Measurements from ENCODE around the gene CTIF.

The CTIF gene

GRCh38 chr18:48667276-48668254, 128.7 kb downstream of the CTIF start:
- no peak for DNase-seq (ENCODE audit: low spot score)

- no peak for DNase-seq (ENCODE audit: low spot score)
Observed at GRCh38 chr18:48668466-48669179, 129.8 kb downstream of the CTIF start.

- DNase-seq (ENCODE audit: low spot score): no peak
Observed at GRCh38 chr18:48669180-48669675, 130.4 kb downstream of the CTIF start.

- no peak for DNase-seq (ENCODE audit: low spot score)
Observed at GRCh38 chr18:48669991-48670750, 131.3 kb downstream of the CTIF start.

GRCh38 chr18:48670751-48671560, 132.1 kb downstream of the CTIF start:
- no peak for DNase-seq (ENCODE audit: low spot score)

GRCh38 chr18:48671561-48671945, 132.7 kb downstream of the CTIF start:
- DNase-seq (ENCODE audit: low spot score): no peak

- no peak for DNase-seq (ENCODE audit: low spot score)
Observed at GRCh38 chr18:48672671-48673340, 134.0 kb downstream of the CTIF start.

GRCh38 chr18:48673456-48673852, 134.6 kb downstream of the CTIF start:
- DNase-seq (ENCODE audit: low spot score): no peak

GRCh38 chr18:48673853-48674721, 135.3 kb downstream of the CTIF start:
- DNase-seq (ENCODE audit: low spot score): no peak

GRCh38 chr18:48674758-48675351, 136.0 kb downstream of the CTIF start:
- no peak for DNase-seq (ENCODE audit: low spot score)

GRCh38 chr18:48675352-48675761, 136.5 kb downstream of the CTIF start:
- DNase-seq (ENCODE audit: low spot score): peak; percentile 86

- no peak for DNase-seq (ENCODE audit: low spot score)
Observed at GRCh38 chr18:48675912-48676311, 137.1 kb downstream of the CTIF start.

GRCh38 chr18:48676346-48676745, 137.5 kb downstream of the CTIF start:
- no peak for DNase-seq (ENCODE audit: low spot score)

- DNase-seq (ENCODE audit: low spot score): peak; percentile 66
Observed at GRCh38 chr18:48676756-48677368, 138.0 kb downstream of the CTIF start.

GRCh38 chr18:48678237-48679115, 139.6 kb downstream of the CTIF start:
- no peak for DNase-seq (ENCODE audit: low spot score)

GRCh38 chr18:48679236-48679635, 140.4 kb downstream of the CTIF start:
- no peak for DNase-seq (ENCODE audit: low spot score)

- peak; percentile 68 for DNase-seq (ENCODE audit: low spot score)
Observed at GRCh38 chr18:48680339-48681250, 141.8 kb downstream of the CTIF start.
